GM13977 (cell line): ENCODE measurements around the gene SIX4.

ENCODE experiments used
- DNase-seq: peaks from one replicate; pipeline ENCODE4 v3.0.0; 2012; ENCODE audit warnings: low spot score
- CTCF ChIP-seq: IDR thresholded peaks from 2 replicates; pipeline ENCODE4 v1.5.1; 2012; ENCODE audit warnings: mild to moderate bottlenecking, control low read depth; ENCODE audit not compliant: insufficient read depth; ENCODE audit errors: extremely low read depth, missing control alignments
- in situ Hi-C: fragments of 300-500 bp; cut with MboI; formaldehyde crosslinking; loops from one replicate; pipeline ENCODE4 v1.12.0; 2022; ENCODE audit warnings: low sequenced_read_pairs, low pct_unique_long_range_greater_than_20kb, mixed read lengths, inconsistent platforms; ENCODE audit not compliant: unreplicated experiment

Gene SIX4

GRCh38 chr14:60686865-60687264 lies 37.3 kb downstream of the SIX4 start:
- in situ Hi-C loops, result no loop called here
- DNase-seq, result no peak
- no peak for TF ChIP-seq CTCF

GRCh38 chr14:60684203-60684602 lies 39.9 kb downstream of the SIX4 start:
- in situ Hi-C loops, result no loop called here
- no peak for TF ChIP-seq CTCF
- no peak for DNase-seq

GRCh38 chr14:60681271-60681670 lies 42.9 kb downstream of the SIX4 start:
- TF ChIP-seq CTCF, result no peak

GRCh38 chr14:60680511-60680910 lies 43.6 kb downstream of the SIX4 start:
- no peak for TF ChIP-seq CTCF
- in situ Hi-C loops, result no loop called here
- DNase-seq, result no peak

More at GRCh38 chr14:60681271-60681670, 42.9 kb downstream of the SIX4 start:
- no peak for DNase-seq
- in situ Hi-C loops, result no loop called here

- in situ Hi-C loops, result no loop called here
- DNase-seq, result no peak
- no peak for TF ChIP-seq CTCF
Measured at GRCh38 chr14:60679566-60680258, 44.4 kb downstream of the SIX4 start.

- in situ Hi-C loops, result no loop called here
Measured at GRCh38 chr14:60677701-60678100, 46.5 kb downstream of the SIX4 start.

More at GRCh38 chr14:60677701-60678100, 46.5 kb downstream of the SIX4 start:
- no peak for TF ChIP-seq CTCF
- no peak for DNase-seq
